GM12892 (cell line): Measurements from ENCODE around the gene IRAK4.
"Not testable (repeated sequence)": the region's sequence is repeated elsewhere in the genome, so short reads cannot be mapped to it uniquely, and the experiment has no call there.

Experiments
- DNase-seq: peaks from one replicate; pipeline ENCODE4 v3.0.0; 2011; ENCODE audit not compliant: insufficient read length
- FAIRE-seq: peaks from 2 replicates; lab custom pipeline; 2011; peaks lifted over from hg19 to GRCh38; lab: Jason Lieb, UNC
- POLR2A ChIP-seq: IDR thresholded peaks from 2 replicates; pipeline ENCODE4 v1.6.1; 2011; ENCODE audit warnings: low read depth, low read length, control low read depth
- POLR2AphosphoS5 ChIP-seq: IDR thresholded peaks from 2 replicates; pipeline ENCODE4 v1.6.1; 2011; ENCODE audit warnings: low read depth, low read length, control low read depth
- TAF1 ChIP-seq: IDR thresholded peaks from 2 replicates; pipeline ENCODE4 v1.6.1; 2011; ENCODE audit warnings: low read depth, mild to moderate bottlenecking, control low read depth, low read length, borderline replicate concordance

IRAK4 gene

GRCh38 chr12:43742106-43742505 lies 16.6 kb upstream of the IRAK4 start:
- TF ChIP-seq POLR2AphosphoS5 (no peak), TAF1 (no peak), POLR2A (no peak)
- peak; percentile 30 for FAIRE-seq
- no peak for DNase-seq

DNA sequence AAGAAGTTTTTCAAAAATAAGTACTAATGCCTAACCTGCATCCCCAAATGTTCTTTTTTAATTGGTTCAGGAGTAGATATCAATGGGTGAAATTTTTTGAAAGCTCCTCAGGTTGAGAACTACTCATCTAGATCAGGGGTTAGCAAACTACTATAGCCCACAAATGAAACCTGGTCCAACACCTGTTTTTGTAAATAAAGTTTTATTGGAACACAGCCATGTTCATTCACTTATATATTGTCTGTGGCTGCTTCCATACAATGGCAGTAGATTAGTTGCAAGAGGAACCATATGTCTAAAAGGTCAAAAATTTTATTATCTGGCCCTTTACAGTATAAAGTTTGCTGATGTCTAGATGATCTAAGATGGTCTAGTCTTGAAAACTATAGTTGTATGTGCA lies 13.9 kb upstream of the IRAK4 start:
- FAIRE-seq (no peak), DNase-seq (no peak)
- TF ChIP-seq POLR2AphosphoS5 = no peak
- no peak for TF ChIP-seq TAF1

DNA sequence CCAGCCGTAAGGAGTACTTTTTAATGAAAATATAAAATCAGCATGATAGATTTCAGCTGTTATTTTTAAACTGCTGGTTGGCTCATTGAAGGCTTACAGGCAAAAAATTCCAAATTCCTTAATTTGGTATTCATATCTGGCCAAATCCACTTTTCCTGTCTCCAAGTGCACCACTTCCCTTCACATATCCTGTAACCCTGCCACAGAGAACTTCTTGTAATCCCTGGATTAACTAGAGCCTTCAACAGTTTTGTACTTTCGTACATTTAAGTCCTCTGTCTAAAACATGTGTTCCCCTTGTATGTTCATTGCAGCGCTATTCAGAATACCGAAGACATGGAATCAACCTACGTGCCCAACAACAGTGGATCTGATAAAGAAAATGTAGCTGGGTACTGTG lies 9.7 kb upstream of the IRAK4 start:
- FAIRE-seq (no peak), DNase-seq (no peak)
- TF ChIP-seq TAF1 = no peak

DNA sequence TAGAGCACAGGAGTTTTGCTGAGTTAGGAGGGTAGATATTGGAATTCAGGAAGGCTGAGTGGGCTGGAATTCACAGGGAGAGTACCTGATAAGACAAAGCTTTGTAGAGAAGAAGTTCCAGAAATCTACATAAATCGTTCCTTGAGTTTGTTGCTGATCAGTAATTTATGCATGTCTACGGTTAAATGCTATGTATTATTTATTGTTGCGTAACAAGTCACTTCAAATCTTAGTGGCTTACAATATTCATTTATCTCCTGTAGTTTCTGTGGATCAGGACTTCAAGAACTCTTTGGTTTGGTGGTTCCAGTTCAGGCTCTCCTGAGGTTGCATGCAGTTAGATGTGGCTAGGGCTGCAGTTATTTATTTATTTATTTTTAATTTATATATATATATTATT lies 7.9 kb upstream of the IRAK4 start:
- no peak for DNase-seq
- no peak for TF ChIP-seq POLR2AphosphoS5
- TF ChIP-seq TAF1 = no peak
- no peak for TF ChIP-seq POLR2A
- FAIRE-seq = no peak

- not testable (repeated sequence) for DNase-seq, FAIRE-seq
These were observed 7.4 kb upstream of the IRAK4 start for GRCh38 chr12:43751360-43751759.

DNA sequence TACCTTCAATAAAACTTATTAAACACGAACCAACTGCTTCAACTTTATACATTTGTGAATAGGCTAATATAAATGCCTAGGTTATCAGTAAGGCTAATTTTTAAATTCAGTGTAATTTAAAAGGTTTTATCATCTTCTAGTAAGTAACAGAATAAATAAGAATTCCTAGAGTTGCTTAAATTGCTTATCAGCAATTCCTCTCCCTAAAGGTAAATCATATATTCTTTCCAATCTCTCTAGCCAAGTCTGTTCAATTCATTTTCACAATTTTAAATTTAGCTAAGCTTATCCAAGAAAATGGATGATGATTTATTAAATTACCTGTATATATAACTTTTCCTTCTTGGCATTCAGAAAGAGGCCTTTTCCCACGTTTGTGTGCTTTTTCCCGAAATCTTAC lies 4.7 kb upstream of the IRAK4 start:
- TF ChIP-seq POLR2AphosphoS5 (no peak), POLR2A (no peak), TAF1 (no peak)
- no peak for DNase-seq
- no peak for FAIRE-seq

- DNase-seq (peak; percentile 11), FAIRE-seq (no peak)
- TF ChIP-seq POLR2A (no peak), POLR2AphosphoS5 (no peak), TAF1 (no peak)
These were observed 464 bp upstream of the IRAK4 start for GRCh38 chr12:43758247-43758727.

- DNase-seq = no peak
- TF ChIP-seq POLR2AphosphoS5 = no peak
- no peak for TF ChIP-seq POLR2A
- TF ChIP-seq TAF1 = no peak
- FAIRE-seq = peak; percentile 62
These were observed 1.6 kb downstream of the IRAK4 start for GRCh38 chr12:43760396-43760795.

GRCh38 chr12:43761500-43761899 lies 2.7 kb downstream of the IRAK4 start:
- TF ChIP-seq TAF1 (no peak), POLR2AphosphoS5 (no peak), POLR2A (no peak)
- FAIRE-seq (no peak), DNase-seq (no peak)

DNA sequence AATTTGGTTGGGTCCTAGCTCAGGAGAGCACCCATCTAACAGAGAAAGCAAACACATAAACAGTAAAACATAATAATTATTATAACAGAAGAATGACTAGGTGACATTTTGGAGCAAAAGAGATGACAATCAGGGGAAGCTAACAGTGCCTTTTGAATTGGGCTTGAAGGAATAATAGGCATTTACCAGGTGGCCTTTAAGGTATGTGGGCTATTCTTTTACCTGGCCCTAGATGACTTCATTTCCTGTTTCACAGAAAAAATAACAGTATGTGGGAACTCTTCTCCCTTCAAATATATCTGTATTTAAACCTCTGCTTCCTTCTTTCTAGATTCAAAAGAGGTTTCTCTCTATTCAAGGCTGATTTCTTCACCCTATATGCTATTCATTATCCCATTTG lies 3.8 kb downstream of the IRAK4 start:
- TF ChIP-seq POLR2AphosphoS5 (no peak), TAF1 (no peak), POLR2A (no peak)
- FAIRE-seq (no peak), DNase-seq (no peak)

DNA sequence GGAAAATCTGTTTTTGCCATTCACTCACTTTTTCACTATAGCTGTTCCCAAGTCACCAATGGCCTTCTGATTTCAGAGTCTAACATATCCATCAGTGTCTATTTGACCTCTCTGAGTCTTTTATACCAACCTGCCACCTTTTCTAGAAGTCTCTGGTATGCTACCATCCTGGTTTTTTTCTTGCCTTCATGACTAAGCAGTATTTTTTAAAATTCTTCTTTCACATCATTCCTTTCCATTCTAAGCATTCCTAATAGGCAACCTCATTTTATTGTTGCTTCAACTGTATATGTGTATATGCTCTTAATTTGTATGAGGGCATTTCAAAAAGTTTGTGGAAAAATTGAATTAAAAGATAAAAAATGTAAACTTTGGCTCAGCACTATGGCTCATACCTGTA lies 5.0 kb downstream of the IRAK4 start:
- DNase-seq (no peak), FAIRE-seq (no peak)
- TF ChIP-seq TAF1 = no peak
- no peak for TF ChIP-seq POLR2A
- TF ChIP-seq POLR2AphosphoS5 = no peak

DNA sequence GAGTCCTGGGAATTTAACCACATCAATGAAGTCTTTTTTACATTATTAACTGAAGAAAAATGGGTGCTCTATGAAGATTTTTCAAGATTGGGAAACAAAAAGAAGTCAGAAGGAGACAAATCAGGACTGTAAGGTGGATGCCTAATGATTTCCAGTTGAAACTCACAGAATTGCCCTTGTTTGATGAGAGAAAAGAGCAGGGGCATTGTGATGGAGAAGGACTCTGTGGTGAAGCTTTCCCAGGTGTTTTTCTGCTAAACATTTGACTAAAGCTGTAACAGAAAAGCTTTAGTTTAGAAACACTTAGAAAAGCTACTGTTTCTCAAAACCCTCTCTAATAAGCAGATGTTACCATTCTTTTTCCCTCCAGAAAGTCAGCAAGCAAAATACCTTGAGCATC lies 5.8 kb downstream of the IRAK4 start:
- DNase-seq (no peak), FAIRE-seq (no peak)
- no peak for TF ChIP-seq POLR2AphosphoS5
- TF ChIP-seq TAF1 = no peak
- no peak for TF ChIP-seq POLR2A

DNA sequence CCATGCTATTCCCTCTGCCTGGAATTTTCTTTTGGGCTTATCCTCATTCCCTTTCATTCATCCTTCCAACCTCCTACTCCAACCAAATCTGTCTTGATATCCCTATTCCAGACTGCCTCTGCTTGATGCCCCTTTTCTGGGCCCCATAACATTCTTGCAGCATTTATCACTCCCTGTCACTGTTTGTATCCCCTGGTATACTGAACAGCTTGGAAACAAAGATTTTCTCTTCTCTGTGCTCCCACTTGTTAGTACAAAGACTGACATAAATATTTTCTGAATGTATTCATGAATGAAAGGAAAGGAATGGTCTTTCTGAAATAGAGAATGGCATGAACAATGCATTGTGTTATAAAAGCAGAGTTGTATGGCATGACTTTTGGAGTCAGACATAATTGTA lies 7.5 kb downstream of the IRAK4 start:
- DNase-seq (no peak), FAIRE-seq (no peak)
- TF ChIP-seq TAF1 (no peak), POLR2AphosphoS5 (no peak), POLR2A (no peak)

DNA sequence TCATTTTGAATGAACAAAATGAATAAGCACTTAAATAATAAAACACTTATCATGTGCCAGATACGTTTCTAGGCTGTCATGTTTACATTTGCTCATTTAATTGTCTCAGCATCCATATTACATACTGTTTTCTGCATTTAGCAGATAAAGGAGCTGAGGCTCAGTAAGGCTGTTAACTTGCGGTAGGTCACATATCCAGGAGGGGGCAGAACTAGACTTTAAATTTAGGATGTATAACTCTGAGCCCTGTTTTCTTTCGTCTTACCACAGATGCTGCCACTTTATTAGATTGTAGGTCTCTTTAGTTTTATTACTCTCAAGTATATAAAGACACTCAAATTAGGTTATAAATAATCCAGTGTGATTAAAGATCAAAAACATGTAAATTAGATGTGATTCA lies 17.7 kb downstream of the IRAK4 start:
- FAIRE-seq (peak; percentile 76), DNase-seq (no peak)
- no peak for TF ChIP-seq POLR2A
- TF ChIP-seq TAF1 = no peak
- no peak for TF ChIP-seq POLR2AphosphoS5
